Ishikawa (cell line): ENCODE data around the gene HIF3A.

Experiments used
- CEBPB ChIP-seq: IDR thresholded peaks from 2 replicates; pipeline ENCODE4 v1.6.1; 2012
- CREB1 ChIP-seq: IDR thresholded peaks from 2 replicates; pipeline ENCODE4 v1.6.1; 2012; ENCODE audit warnings: low read depth
- EGR1 ChIP-seq: IDR thresholded peaks from 2 replicates; pipeline ENCODE4 v1.6.1; 2012
- EP300 ChIP-seq: IDR thresholded peaks from 2 replicates; pipeline ENCODE4 v1.6.1; 2012; ENCODE audit warnings: borderline replicate concordance
- FOXM1 ChIP-seq: IDR thresholded peaks from 2 replicates; pipeline ENCODE4 v1.6.1; 2012; ENCODE audit warnings: low read depth, borderline replicate concordance
- MAX ChIP-seq: IDR thresholded peaks from 2 replicates; pipeline ENCODE4 v1.6.1; 2012
- RAD21 ChIP-seq: IDR thresholded peaks from 2 replicates; pipeline ENCODE4 v1.6.1; 2012; ENCODE audit warnings: low read depth
- REST ChIP-seq: IDR thresholded peaks from 2 replicates; pipeline ENCODE4 v1.6.1; 2012; ENCODE audit warnings: low read depth, mild to moderate bottlenecking
- TAF1 ChIP-seq: IDR thresholded peaks from 2 replicates; pipeline ENCODE4 v1.6.1; 2012; ENCODE audit warnings: low read depth, mild to moderate bottlenecking
- TCF12 ChIP-seq: IDR thresholded peaks from 2 replicates; pipeline ENCODE4 v1.6.1; 2012; ENCODE audit warnings: low read depth
- TEAD4 ChIP-seq: IDR thresholded peaks from 2 replicates; pipeline ENCODE4 v1.6.1; 2012
- USF1 ChIP-seq: IDR thresholded peaks from 2 replicates; pipeline ENCODE4 v1.6.1; 2012
- YY1 ChIP-seq: IDR thresholded peaks from 2 replicates; pipeline ENCODE4 v1.6.1; 2012; ENCODE audit warnings: low read depth
- ZBTB7A ChIP-seq: IDR thresholded peaks from 2 replicates; pipeline ENCODE4 v1.6.1; 2012; ENCODE audit warnings: low read depth

GRCh38 chr19:46279177-46279576, 17.7 kb upstream of the HIF3A start:
- TF ChIP-seq RAD21: no peak
- TF ChIP-seq REST: no peak
- TF ChIP-seq CREB1: no peak
- no peak for TF ChIP-seq TAF1
- no peak for TF ChIP-seq EP300
- TF ChIP-seq FOXM1: no peak
- no peak for TF ChIP-seq TCF12
- no peak for TF ChIP-seq CEBPB
- TF ChIP-seq EGR1: no peak
- TF ChIP-seq USF1: no peak
- TF ChIP-seq MAX: no peak
- no peak for TF ChIP-seq YY1
- no peak for TF ChIP-seq ZBTB7A
- TF ChIP-seq TEAD4: no peak
